Trophoblast cell (in vitro differentiated cells and primary cell): Measurements from ENCODE around the gene TMEM273.

Source experiments
- DNase-seq, 2 donors: peaks; one replicate each; pipeline ENCODE4 v3.0.0-alpha.2; 2016
- H2AFZ ChIP-seq: 2 replicates; pipeline ENCODE4 v1.6.1; 2013; ENCODE audit warnings: low read length, moderate library complexity, mild to moderate bottlenecking; ENCODE audit not compliant: insufficient read depth, poor library complexity
- H2AK5ac ChIP-seq: 2 replicates; pipeline ENCODE4 v1.6.1; 2013; ENCODE audit warnings: mild to moderate bottlenecking, low read length
- H2BK120ac ChIP-seq: 2 replicates; pipeline ENCODE4 v1.6.1; 2013; ENCODE audit warnings: low read length, mild to moderate bottlenecking, moderate library complexity; ENCODE audit not compliant: insufficient read depth, poor library complexity
- H2BK12ac ChIP-seq: 2 replicates; pipeline ENCODE4 v1.6.1; 2013; ENCODE audit warnings: mild to moderate bottlenecking, low read length, moderate library complexity
- H2BK5ac ChIP-seq: 2 replicates; pipeline ENCODE4 v1.6.1; 2013; ENCODE audit warnings: low read length, low read depth, moderate library complexity, mild to moderate bottlenecking; ENCODE audit not compliant: poor library complexity
- H3K14ac ChIP-seq: 2 replicates; pipeline ENCODE4 v1.6.1; 2013; ENCODE audit warnings: mild to moderate bottlenecking, low read length
- H3K18ac ChIP-seq: 2 replicates; pipeline ENCODE4 v1.6.1; 2013; ENCODE audit warnings: mild to moderate bottlenecking, low read length
- H3K23ac ChIP-seq: 2 replicates; pipeline ENCODE4 v1.6.1; 2013; ENCODE audit warnings: low read length
- H3K27ac ChIP-seq: 2 replicates; pipeline ENCODE4 v1.5.1; 2013; ENCODE audit warnings: low read depth, mild to moderate bottlenecking, inconsistent platforms, low read length, moderate library complexity
- H3K27me3 ChIP-seq: 2 replicates; pipeline ENCODE4 v1.6.1; 2013; ENCODE audit warnings: inconsistent platforms, mild to moderate bottlenecking, low read length, moderate library complexity; ENCODE audit not compliant: insufficient read depth
- H3K36me3 ChIP-seq, 2 experiments: 1 replicate in 1 of 2; 2 replicates in 1 of 2; pipeline ENCODE4 v1.6.1; 2013; ENCODE audit warnings: low read length in 2 of 2, mild to moderate bottlenecking in 2 of 2, moderate library complexity in 1 of 2; ENCODE audit not compliant: insufficient read depth in 2 of 2, control insufficient read depth in 1 of 2
- H3K4ac ChIP-seq: 2 replicates; pipeline ENCODE4 v1.6.1; 2013; ENCODE audit warnings: low read depth, mild to moderate bottlenecking, low read length, moderate library complexity
- H3K4me1 ChIP-seq, 2 experiments: 1 replicate in 1 of 2; 2 replicates in 1 of 2; pipeline ENCODE4 v1.6.1; 2013; ENCODE audit warnings: low read length in 2 of 2, mild to moderate bottlenecking in 2 of 2, moderate library complexity in 1 of 2; ENCODE audit not compliant: insufficient read depth in 2 of 2, control insufficient read depth in 1 of 2
- H3K4me2 ChIP-seq: 2 replicates; pipeline ENCODE4 v1.6.1; 2013; ENCODE audit warnings: inconsistent platforms, mild to moderate bottlenecking, low read length, moderate library complexity
- H3K4me3 ChIP-seq: 2 replicates; pipeline ENCODE4 v1.5.1; 2013; ENCODE audit warnings: mild to moderate bottlenecking, low read depth, low read length, inconsistent platforms
- H3K79me1 ChIP-seq: one replicate; pipeline ENCODE4 v1.6.1; 2013; ENCODE audit warnings: low read length
- H3K79me2 ChIP-seq: 2 replicates; pipeline ENCODE4 v1.6.1; 2013; ENCODE audit warnings: low read length, mild to moderate bottlenecking; ENCODE audit not compliant: control insufficient read depth, insufficient read depth, poor library complexity
- H3K9ac ChIP-seq: 2 replicates; pipeline ENCODE4 v1.6.1; 2013; ENCODE audit warnings: mild to moderate bottlenecking, low read length
- H3K9me3 ChIP-seq: 2 replicates; pipeline ENCODE4 v1.6.1; 2013; ENCODE audit warnings: low read depth, mild to moderate bottlenecking, control low read depth, inconsistent platforms, low read length; ENCODE audit not compliant: insufficient read depth
- H4K12ac ChIP-seq: 2 replicates; pipeline ENCODE4 v1.6.1; 2013; ENCODE audit warnings: low read depth, mild to moderate bottlenecking, low read length, moderate library complexity
- H4K8ac ChIP-seq: 2 replicates; pipeline ENCODE4 v1.6.1; 2013; ENCODE audit warnings: low read depth, mild to moderate bottlenecking, low read length, moderate library complexity
- H4K91ac ChIP-seq: one replicate; pipeline ENCODE4 v1.6.1; 2013; ENCODE audit warnings: low read depth, mild to moderate bottlenecking, low read length, moderate library complexity
- WGBS: extraction: QIAGEN DNeasy Blood & Tissue Kit; methylation state at CpG from one replicate; pipeline ENCODE4 v1.1.7; 2013; ENCODE audit warnings: missing lambda C conversion rate; ENCODE audit not compliant: insufficient read length, insufficient coverage; ENCODE audit errors: extremely low coverage; 5-methylcytosine and 5-hydroxymethylcytosine counted together

TMEM273 gene

GRCh38 chr10:49177391-49178355 is 10.5 kb downstream of the TMEM273 start:
- H2BK120ac ChIP-seq: no peak overlapping the region
- no peak overlapping the region for H3K4me3 ChIP-seq
- no peak overlapping the region for H3K14ac ChIP-seq
- no peak overlapping the region for H3K23ac ChIP-seq
- H3K4me2 ChIP-seq: no peak overlapping the region
- no peak overlapping the region for H4K8ac ChIP-seq
- WGBS: no CpG with 5 or more reads among the region's 9 CpGs
- peaks cover 3 to 6% of the 10 kb centered on the region in 2 experiments for H3K4me1 ChIP-seq
- no peak overlapping the region for H2BK5ac ChIP-seq
- H3K79me1 ChIP-seq: no peaks in the 10 kb centered on the region
- no peak overlapping the region for H3K9ac ChIP-seq
- no peaks in the 10 kb centered on the region for H3K36me3 ChIP-seq
- H3K27ac ChIP-seq: no peak overlapping the region
- no peaks in the 10 kb centered on the region for H3K79me2 ChIP-seq
- no peak overlapping the region for H2AK5ac ChIP-seq
- no peak overlapping the region for H4K12ac ChIP-seq
- no peak overlapping the region for H3K18ac ChIP-seq
- H3K9me3 ChIP-seq: peaks cover 1% of the 10 kb centered on the region
- no peak overlapping the region for H2AFZ ChIP-seq
- no peaks in the 10 kb centered on the region for H3K27me3 ChIP-seq
- peak; percentile 46 to 49 for DNase-seq
- no peak overlapping the region for H3K4ac ChIP-seq
- no peak overlapping the region for H4K91ac ChIP-seq
- no peak overlapping the region for H2BK12ac ChIP-seq

- Histone ChIP-seq H3K79me2 (no peaks in the 10 kb centered on the region), H3K27me3 (no peaks in the 10 kb centered on the region), H4K8ac (no peak overlapping the region), H2AFZ (no peak overlapping the region), H3K4me2 (no peak overlapping the region), H3K36me3 (no peaks in the 10 kb centered on the region), H2BK5ac (no peak overlapping the region), H2BK12ac (no peak overlapping the region), H3K14ac (no peak overlapping the region), H2BK120ac (no peak overlapping the region), H3K4me3 (no peak overlapping the region), H3K27ac (no peak overlapping the region), H4K12ac (no peak overlapping the region), H3K4ac (no peak overlapping the region), H3K9ac (no peak overlapping the region), H4K91ac (no peak overlapping the region), H3K79me1 (no peaks in the 10 kb centered on the region), H3K18ac (no peak overlapping the region), H3K4me1 (peaks cover 3 to 6% of the 10 kb centered on the region in 2 experiments), H3K23ac (no peak overlapping the region), H3K9me3 (peaks cover 1% of the 10 kb centered on the region), H2AK5ac (no peak overlapping the region)
- WGBS: no CpG with 5 or more reads among the region's 19 CpGs
- DNase-seq: no peak
Measured at GRCh38 chr10:49176310-49177268, 11.6 kb downstream of the TMEM273 start.

GRCh38 chr10:49175587-49176309 is 12.4 kb downstream of the TMEM273 start:
- Histone ChIP-seq H3K79me1 (no peaks in the 10 kb centered on the region), H3K79me2 (no peaks in the 10 kb centered on the region), H2BK120ac (no peak overlapping the region), H4K12ac (no peak overlapping the region), H3K18ac (no peak overlapping the region), H3K9me3 (peaks cover 1% of the 10 kb centered on the region), H3K4me1 (peaks cover 3 to 6% of the 10 kb centered on the region in 2 experiments), H3K23ac (no peak overlapping the region), H3K27me3 (no peaks in the 10 kb centered on the region), H3K9ac (no peak overlapping the region), H3K14ac (no peak overlapping the region), H2AK5ac (no peak overlapping the region), H2BK5ac (no peak overlapping the region), H2AFZ (no peak overlapping the region), H3K27ac (no peak overlapping the region), H2BK12ac (no peak overlapping the region), H4K91ac (no peak overlapping the region), H3K4ac (no peak overlapping the region), H3K4me3 (no peak overlapping the region), H3K4me2 (no peak overlapping the region), H4K8ac (no peak overlapping the region), H3K36me3 (no peaks in the 10 kb centered on the region)
- no peak for DNase-seq
- no CpG with 5 or more reads among the region's 8 CpGs for WGBS

GRCh38 chr10:49174926-49175500 is 13.2 kb downstream of the TMEM273 start:
- no peak overlapping the region for H4K91ac ChIP-seq
- peaks cover 1% of the 10 kb centered on the region for H3K9me3 ChIP-seq
- H3K4me2 ChIP-seq: no peak overlapping the region
- H3K79me2 ChIP-seq: no peaks in the 10 kb centered on the region
- DNase-seq: no peak
- H3K18ac ChIP-seq: no peak overlapping the region
- no peak overlapping the region for H4K12ac ChIP-seq
- H3K9ac ChIP-seq: no peak overlapping the region
- H4K8ac ChIP-seq: no peak overlapping the region
- no peaks in the 10 kb centered on the region for H3K79me1 ChIP-seq
- H2BK120ac ChIP-seq: no peak overlapping the region
- H3K27ac ChIP-seq: no peak overlapping the region
- no peak overlapping the region for H2BK5ac ChIP-seq
- H2BK12ac ChIP-seq: no peak overlapping the region
- H2AFZ ChIP-seq: no peak overlapping the region
- H3K4me1 ChIP-seq: peaks cover 3 to 6% of the 10 kb centered on the region in 2 experiments
- H3K36me3 ChIP-seq: no peaks in the 10 kb centered on the region
- H3K4ac ChIP-seq: no peak overlapping the region
- H2AK5ac ChIP-seq: no peak overlapping the region
- no peak overlapping the region for H3K14ac ChIP-seq
- no peak overlapping the region for H3K23ac ChIP-seq
- no peak overlapping the region for H3K4me3 ChIP-seq
- H3K27me3 ChIP-seq: no peaks in the 10 kb centered on the region
- no CpG with 5 or more reads among the region's 10 CpGs for WGBS
